HepG2 (cell line): ENCODE results near the gene UBTF. TPM values are rescaled to one million over a fixed set of nuclear protein-coding genes. Genes with fewer than 3 reads are reported as not detected.

Experiments used
- ATAC-seq: fragments of 200-7000 bp; cut with Tn5 transposase; 3 replicates; pipeline ENCODE4 v1.9.1; 2020; ENCODE audit warnings: mild to moderate bottlenecking, moderate library complexity
- BruUV-seq: library from RNA; stranded (reverse); fragments of 400-500 nt; replicated peaks from 2 replicates; lab custom pipeline; 2021; lab: Mats Ljungman, UMichigan
- CTCF ChIA-PET: fragments of 300-600 bp; formaldehyde crosslinking; extraction: SDS; loops from one replicate; lab custom pipeline; 2021; ENCODE audit warnings: low total read pairs, inconsistent platforms, low intra/inter-chr PET ratio; lab: Yijun Ruan, JAX
- POLR2A ChIA-PET: fragments of 350-600 bp; sonication (Branson Sonifier 250); formaldehyde crosslinking; loops from one replicate; lab custom pipeline; 2020; ENCODE audit warnings: antibody characterized with exemption, inconsistent platforms; lab: Yijun Ruan, JAX
- DNase-seq: peaks from one replicate; pipeline ENCODE4 v3.0.0-alpha.2; 2015; ENCODE audit warnings: low spot score
- FAIRE-seq: peaks from 3 replicates; lab custom pipeline; 2011; peaks lifted over from hg19 to GRCh38; lab: Jason Lieb, UNC
- H2AFZ ChIP-seq: one replicate; pipeline ENCODE4 v1.6.1; 2011; ENCODE audit warnings: low read length, inconsistent platforms
- H3K27ac ChIP-seq: fragments of 300-600 bp; 3 replicates; pipeline ENCODE4 v1.8.0; 2011; ENCODE audit warnings: mixed run types, mild to moderate bottlenecking, mixed read lengths, low read length, inconsistent platforms; ENCODE audit not compliant: insufficient read depth; ENCODE audit errors: extremely low read length
- H3K27me3 ChIP-seq, 2 experiments: fragments of 200-600 bp in 1 of 2; 2 replicates in 1 of 2; 3 replicates in 1 of 2; pipeline versions ENCODE4 v1.6.0 to v1.8.0; 2011; ENCODE audit warnings: low read length in 2 of 2, mild to moderate bottlenecking in 2 of 2, moderate library complexity in 2 of 2, inconsistent platforms in 1 of 2; ENCODE audit not compliant: insufficient read depth in 2 of 2, control insufficient read depth in 1 of 2
- H3K36me3 ChIP-seq, 2 experiments: fragments of 200-600 bp in 1 of 2; replicated peaks in 1 of 2; 2 replicates in 1 of 2; 3 replicates in 1 of 2; pipeline versions ENCODE4 v1.5.1 to v1.8.0; 2011; ENCODE audit warnings: low read length in 2 of 2, inconsistent platforms in 1 of 2; ENCODE audit not compliant: insufficient read depth in 2 of 2, control insufficient read depth in 1 of 2
- H3K4me1 ChIP-seq: 2 replicates; pipeline ENCODE4 v1.5.1; 2012; ENCODE audit warnings: low read length, inconsistent platforms; ENCODE audit not compliant: insufficient read depth
- H3K4me2 ChIP-seq: 2 replicates; pipeline ENCODE4 v1.6.0; 2011; ENCODE audit warnings: low read depth, low read length, inconsistent platforms
- H3K4me3 ChIP-seq, 3 experiments: fragments of 200-600 bp in 1 of 3; sonication (generic), shearing (Covaris generic) in 1 of 3; replicated peaks in 1 of 3; 2 replicates each; pipeline ENCODE4 v1.5.1; 2011 to 2016; ENCODE audit warnings: low read length in 3 of 3, inconsistent platforms in 2 of 3, low read depth in 2 of 3, mild to moderate bottlenecking in 2 of 3, control low read depth in 1 of 3, mixed read lengths in 1 of 3; ENCODE audit not compliant: insufficient read depth in 1 of 3
- H3K79me2 ChIP-seq: one replicate; pipeline ENCODE4 v1.6.1; 2011; ENCODE audit warnings: low read length, inconsistent platforms; ENCODE audit not compliant: insufficient read depth
- H3K9ac ChIP-seq: 2 replicates; pipeline ENCODE4 v1.6.0; 2011; ENCODE audit warnings: mild to moderate bottlenecking, low read depth, low read length, inconsistent platforms; ENCODE audit not compliant: insufficient read depth
- H3K9me3 ChIP-seq: 2 replicates; pipeline ENCODE4 v1.5.1; 2012; ENCODE audit warnings: mild to moderate bottlenecking, low read length
- H4K20me1 ChIP-seq: 2 replicates; pipeline ENCODE4 v1.6.0; 2011; ENCODE audit warnings: inconsistent platforms, mild to moderate bottlenecking, low read length, moderate library complexity; ENCODE audit not compliant: insufficient read depth
- EED ChIP-seq: sonication (generic); formaldehyde crosslinking; IDR thresholded peaks from 2 replicates; pipeline ENCODE4 v1.5.0; 2020; ENCODE audit warnings: mild to moderate bottlenecking, missing genetic modification reagents
- FOXK1 ChIP-seq: sonication (generic); formaldehyde crosslinking; IDR thresholded peaks from 2 replicates; pipeline ENCODE4 v1.4.0; 2020; ENCODE audit warnings: low read depth, missing genetic modification reagents, borderline replicate concordance
- FOXP1 ChIP-seq, 2 experiments: fragments of 450-650 bp in 1 of 2; IDR thresholded peaks; 2 replicates each; pipeline ENCODE4 v1.6.1; 2017 to 2018; ENCODE audit warnings: antibody characterized with exemption in 1 of 2
- HNF1A ChIP-seq, 2 experiments: sonication (generic) in 1 of 2; formaldehyde crosslinking in 1 of 2; IDR thresholded peaks; 2 replicates each; pipeline versions ENCODE4 v1.4.0 to v1.6.1; 2016 to 2020; ENCODE audit warnings: borderline replicate concordance in 1 of 2, low read depth in 1 of 2, mild to moderate bottlenecking in 1 of 2, missing genetic modification reagents in 1 of 2
- KDM5A ChIP-seq: fragments of 200-600 bp; sonication (generic); IDR thresholded peaks from 2 replicates; pipeline ENCODE4 v1.7.0; 2018; ENCODE audit warnings: antibody characterized with exemption, mild to moderate bottlenecking, low read length, borderline replicate concordance
- NFE2L2 ChIP-seq: fragments of 150-350 bp; IDR thresholded peaks from 2 replicates; pipeline ENCODE4 v1.6.1; 2014; ENCODE audit warnings: low read length
- NFYB ChIP-seq: sonication (generic); formaldehyde crosslinking; IDR thresholded peaks from 2 replicates; pipeline ENCODE4 v1.4.0; 2020; ENCODE audit warnings: missing genetic modification reagents
- PREB ChIP-seq: sonication (generic); formaldehyde crosslinking; IDR thresholded peaks from 2 replicates; pipeline ENCODE4 v1.4.0; 2020; ENCODE audit warnings: missing genetic modification reagents
- TFAP4 ChIP-seq: sonication (generic); IDR thresholded peaks from 2 replicates; pipeline ENCODE4 v1.6.1; 2016; ENCODE audit warnings: low read depth, borderline replicate concordance
- USF2 ChIP-seq, 2 experiments: sonication (generic) in 1 of 2; formaldehyde crosslinking in 1 of 2; IDR thresholded peaks; 2 replicates each; pipeline versions ENCODE4 v1.5.1 to v1.6.1; 2011 to 2020; ENCODE audit warnings: borderline replicate concordance in 1 of 2, low read depth in 1 of 2, low read length in 1 of 2, mild to moderate bottlenecking in 1 of 2, missing genetic modification reagents in 1 of 2, moderate library complexity in 1 of 2
- ZGPAT ChIP-seq: IDR thresholded peaks from 2 replicates; pipeline ENCODE4 v1.6.1; 2016; ENCODE audit warnings: mild to moderate bottlenecking
- ZMAT3 ChIP-seq: sonication (generic); formaldehyde crosslinking; conservative IDR thresholded peaks from 2 replicates; pipeline ENCODE4 v1.7.0; 2021; ENCODE audit warnings: missing genetic modification reagents
- ZNF430 ChIP-seq: sonication (generic); formaldehyde crosslinking; IDR thresholded peaks from 2 replicates; pipeline ENCODE4 v1.9.0; 2021; ENCODE audit warnings: mild to moderate bottlenecking, missing genetic modification reagents
- ZNF891 ChIP-seq: sonication (generic); formaldehyde crosslinking; IDR thresholded peaks from 2 replicates; pipeline ENCODE4 v1.5.0; 2020; ENCODE audit warnings: mild to moderate bottlenecking, missing genetic modification reagents
- WGBS: methylation state at CpG from one replicate; pipeline ENCODE4 v1.1.6; 2017; ENCODE audit warnings: low lambda C conversion rate; 5-methylcytosine and 5-hydroxymethylcytosine counted together
- in situ Hi-C: cut with HindIII; loops from 2 replicates; pipeline ENCODE4 v1.10.0; 2017; ENCODE audit warnings: low pct_unique_long_range_greater_than_20kb; ENCODE audit not compliant: extremely low pct_ligation_motif_present
- intact Hi-C: fragments of 100-400 bp; cut with micrococcal nuclease; formaldehyde crosslinking; loops from one replicate; pipeline ENCODE4 v1.10.0; 2022; ENCODE audit not compliant: unreplicated experiment
- polyA plus RNA-seq, 8 experiments: library from polyadenylated mRNA; depleted of rRNA in 3 of 8; stranded (reverse) in 7 of 8; unstranded in 1 of 8; fragments of >200 nt; fragmentation: Illumina TruSeq in 4 of 8; extraction: Trizol in 4 of 8; gene quantifications; 2 replicates each; pipeline versions ENCODE4 v1.2.1 to v1.2.3, GENCODE V29; 2011 to 2016; ENCODE audit warnings: low read depth in 4 of 8, missing spikeins in 1 of 8, mixed read lengths in 1 of 8; ENCODE audit not compliant: insufficient read depth in 1 of 8
- total RNA-seq, 5 experiments: library from RNA; depleted of rRNA; stranded (reverse); fragments of >200 nt; fragmentation: Illumina TruSeq; extraction: Trizol; gene quantifications; 2 replicates each; pipeline ENCODE4 v1.2.3, GENCODE V29; 2016; ENCODE audit warnings: low read depth in 1 of 5

The UBTF gene
- total and polyA plus RNA-seq, 2 of the 13 experiments (the other 11 are each of a cell fraction or from before 2014, with no cell fraction given), result 15.2 to 60.9 TPM

- ATAC-seq, result no peak
- CTCF ChIA-PET, result no interaction called here
- Histone ChIP-seq H4K20me1 (no peaks in the 10 kb centered on the region; the same call in 1 of the 2 replicates), H3K4me1 (peaks cover 17% of the 10 kb centered on the region), H3K79me2 (peaks cover 6% of the 10 kb centered on the region), H3K36me3 (no peaks in the 10 kb centered on the region), H3K27me3 (peaks cover 0 to 14% of the 10 kb centered on the region in 2 experiments; a peak in 3 of 5 replicates), H3K4me3 (no peak overlapping the region), H3K4me2 (no peak overlapping the region), H3K9me3 (no peaks in the 10 kb centered on the region), H3K9ac (no peak overlapping the region), H2AFZ (no peak overlapping the region), H3K27ac (no peak overlapping the region)
- intact Hi-C loops (no loop called here), in situ Hi-C loops (loop anchor here (5.0 kb wide), 1 partner anchor 104 kb away; no protein-coding TSS in a partner anchor)
- no TSS peak for BruUV-seq
- no peak for FAIRE-seq
- WGBS, result 43% methylated on average over 7 of the region's 7 CpGs
- DNase-seq, result no peak
- TF ChIP-seq KDM5A (no peak), FOXK1 (CRISPR knock-in tag) (no peak), NFE2L2 (no peak), NFYB (no peak), ZMAT3 (CRISPR knock-in tag) (no peak), PREB (CRISPR knock-in tag) (no peak), ZNF430 (CRISPR knock-in tag) (no peak), HNF1A (IDR thresholded peaks at IDR 0.05; ENCODE audit: low read depth) (no peak), HNF1A (CRISPR knock-in tag; IDR thresholded peaks at IDR 0.05; ENCODE audit: borderline replicate concordance) (no peak), ZGPAT (CRISPR knock-in tag) (no peak), FOXP1 (IDR thresholded peaks at IDR 0.05) (no peak), FOXP1 (CRISPR knock-in tag; IDR thresholded peaks at IDR 0.05) (no peak), EED (CRISPR knock-in tag) (no peak), ZNF891 (CRISPR knock-in tag) (no peak), USF2 (IDR thresholded peaks at IDR 0.05; ENCODE audit: low read depth, low read length) (no peak), USF2 (CRISPR knock-in tag; IDR thresholded peaks at IDR 0.05; ENCODE audit: borderline replicate concordance) (no peak), TFAP4 (no peak)
- POLR2A ChIA-PET, result no interaction called here
These were observed 4.1 kb upstream of the UBTF start for GRCh38 chr17:44223541-44224071.
